ENCODE measurements around the gene TK2. TPM values are rescaled to one million over a fixed set of nuclear protein-coding genes. Genes with fewer than 3 reads are reported as not detected.
"Not testable (repeated sequence)": the region's sequence is repeated elsewhere in the genome, so short reads cannot be mapped to it uniquely, and the experiment has no call there.

TK2 gene
- total RNA-seq, 6 experiments from 2014 or later: 29.1 to 43.8 (median 32.6) TPM

DNA sequence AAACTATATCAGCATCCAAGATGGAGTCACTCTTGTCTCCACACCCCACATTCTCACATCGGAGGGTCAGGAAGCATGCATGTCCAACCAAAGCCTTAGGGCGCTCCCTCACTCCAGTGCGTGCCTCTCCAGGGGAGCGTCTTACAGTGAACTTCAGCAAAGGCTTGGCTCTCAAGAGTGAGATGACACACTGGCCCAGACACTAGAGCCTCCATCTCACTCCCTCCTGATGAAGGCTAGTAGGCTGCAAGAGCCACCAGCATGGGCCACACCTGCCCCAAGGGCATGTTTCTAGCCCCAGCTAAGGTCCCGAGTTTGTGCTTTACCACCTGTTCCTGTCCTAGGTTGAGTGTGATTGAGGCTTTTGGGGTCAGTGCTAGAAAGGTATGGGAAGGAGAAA is 82.3 kb downstream of the TK2 start:
- DNase-seq: no peak
- Mint-ChIP-seq H3K4me1 (ENCODE audit: low read depth) (no peaks in the 10 kb centered on the region), H3K27me3 (ENCODE audit: insufficient read depth) (peaks cover 40% of the 10 kb centered on the region), H3K27ac (no peak overlapping the region), H3K36me3 (ENCODE audit: low read depth) (no peaks in the 10 kb centered on the region), H3K4me3 (no peak overlapping the region), H3K9me3 (peaks cover 5% of the 10 kb centered on the region)
- TF ChIP-seq CTCF (IDR thresholded peaks at IDR 0.05): no peak

DNA sequence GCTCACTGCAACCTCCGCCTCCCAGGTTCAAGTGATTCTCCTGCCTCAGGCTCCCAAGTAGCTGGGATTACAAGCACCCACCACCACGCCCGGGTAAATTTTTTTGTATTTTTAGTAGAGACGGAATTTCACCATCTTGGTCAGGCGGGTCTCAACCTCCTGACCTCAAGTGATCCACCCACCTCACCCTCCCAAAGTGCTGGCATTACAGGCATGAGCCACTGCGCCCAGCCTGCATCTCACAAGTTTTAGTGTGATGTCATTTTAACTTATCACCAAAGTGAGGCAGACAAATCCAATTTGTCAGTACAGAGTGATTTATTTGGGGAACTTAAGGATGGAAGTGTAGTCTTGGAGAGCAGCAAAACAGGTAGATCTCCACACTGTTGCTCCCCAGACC is 83.3 kb downstream of the TK2 start:
- H3K27me3 Mint-ChIP-seq (ENCODE audit: insufficient read depth): peaks cover 33% of the 10 kb centered on the region
- not testable (repeated sequence) for H3K36me3 Mint-ChIP-seq (ENCODE audit: low read depth); H3K27ac Mint-ChIP-seq; H3K4me3 Mint-ChIP-seq; H3K9me3 Mint-ChIP-seq; DNase-seq; H3K4me1 Mint-ChIP-seq (ENCODE audit: low read depth)

DNA sequence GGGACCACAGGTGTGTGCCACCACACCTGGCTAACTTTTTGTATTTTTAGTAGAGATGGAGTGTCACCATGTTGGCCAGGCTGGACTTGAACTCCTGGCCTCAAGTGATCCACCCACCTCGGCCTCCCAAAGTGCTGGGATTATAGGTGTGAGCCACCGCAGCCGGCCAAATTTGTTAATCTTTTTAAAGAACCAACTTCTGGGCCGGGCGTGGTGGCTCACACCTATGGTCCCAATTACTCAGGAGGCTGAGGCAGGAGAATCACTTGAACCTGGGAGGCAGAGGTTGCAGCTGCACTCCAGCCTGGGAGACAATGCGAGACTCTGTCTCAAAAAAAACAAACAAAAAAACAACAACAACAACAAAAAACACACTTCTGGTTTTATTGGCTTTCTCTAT is 84.0 kb downstream of the TK2 start:
- H3K9me3 Mint-ChIP-seq; DNase-seq; H3K4me3 Mint-ChIP-seq; H3K4me1 Mint-ChIP-seq (ENCODE audit: low read depth); H3K27ac Mint-ChIP-seq; H3K36me3 Mint-ChIP-seq (ENCODE audit: low read depth): not testable (repeated sequence)
- H3K27me3 Mint-ChIP-seq (ENCODE audit: insufficient read depth): peaks cover 33% of the 10 kb centered on the region

DNA sequence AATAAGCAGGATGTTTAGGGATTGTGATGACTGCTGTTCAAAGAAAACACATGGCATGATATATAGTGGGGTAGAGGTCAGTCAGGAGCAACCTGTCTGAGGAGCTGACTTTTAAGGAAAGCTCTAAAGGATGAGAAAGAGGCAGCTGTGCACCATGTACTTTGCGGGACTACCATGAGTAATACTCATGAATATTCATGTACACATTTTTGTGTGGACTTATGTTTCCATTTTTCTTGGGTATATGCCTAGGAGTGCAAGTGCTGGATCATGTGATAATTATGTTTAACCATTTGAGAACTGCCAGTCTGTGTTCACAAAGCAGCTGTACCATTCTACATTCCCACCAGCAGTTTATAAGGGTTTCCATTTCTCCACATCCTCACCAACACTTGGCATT is 87.0 kb downstream of the TK2 start:
- H3K4me3 Mint-ChIP-seq: no peak overlapping the region
- H3K4me1 Mint-ChIP-seq (ENCODE audit: low read depth): no peaks in the 10 kb centered on the region
- H3K27ac Mint-ChIP-seq: no peak overlapping the region
- no peaks in the 10 kb centered on the region for H3K36me3 Mint-ChIP-seq (ENCODE audit: low read depth)
- peaks cover 39% of the 10 kb centered on the region for H3K27me3 Mint-ChIP-seq (ENCODE audit: insufficient read depth)
- DNase-seq: no peak
- TF ChIP-seq CTCF (IDR thresholded peaks at IDR 0.05): no peak
- H3K9me3 Mint-ChIP-seq: peaks cover 5% of the 10 kb centered on the region

DNA sequence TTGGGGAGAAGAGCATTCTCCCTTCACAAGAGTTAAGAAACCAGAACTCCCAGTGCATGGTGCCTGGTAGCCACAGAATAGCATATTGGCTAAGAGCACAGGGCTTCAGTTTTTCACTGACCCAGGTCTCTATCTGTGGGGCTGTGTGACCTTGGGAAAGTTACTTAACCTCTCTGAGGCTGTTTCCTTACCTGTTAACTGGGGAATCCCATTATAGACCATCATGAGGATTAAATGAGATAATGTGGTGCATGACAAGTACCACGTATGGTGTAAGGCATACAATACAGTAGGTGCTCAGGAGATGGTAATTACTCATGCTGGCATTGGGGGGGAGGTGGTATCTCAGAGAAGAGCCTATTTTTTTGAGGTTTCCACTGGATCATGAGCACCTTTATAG is 89.2 kb downstream of the TK2 start:
- H3K4me3 Mint-ChIP-seq: no peak overlapping the region
- no peak for DNase-seq
- H3K9me3 Mint-ChIP-seq: no peaks in the 10 kb centered on the region
- TF ChIP-seq CTCF (IDR thresholded peaks at IDR 0.05): no peak
- no peaks in the 10 kb centered on the region for H3K36me3 Mint-ChIP-seq (ENCODE audit: low read depth)
- H3K4me1 Mint-ChIP-seq (ENCODE audit: low read depth): no peaks in the 10 kb centered on the region
- H3K27me3 Mint-ChIP-seq (ENCODE audit: insufficient read depth): peaks cover 39% of the 10 kb centered on the region
- H3K27ac Mint-ChIP-seq: no peak overlapping the region

DNA sequence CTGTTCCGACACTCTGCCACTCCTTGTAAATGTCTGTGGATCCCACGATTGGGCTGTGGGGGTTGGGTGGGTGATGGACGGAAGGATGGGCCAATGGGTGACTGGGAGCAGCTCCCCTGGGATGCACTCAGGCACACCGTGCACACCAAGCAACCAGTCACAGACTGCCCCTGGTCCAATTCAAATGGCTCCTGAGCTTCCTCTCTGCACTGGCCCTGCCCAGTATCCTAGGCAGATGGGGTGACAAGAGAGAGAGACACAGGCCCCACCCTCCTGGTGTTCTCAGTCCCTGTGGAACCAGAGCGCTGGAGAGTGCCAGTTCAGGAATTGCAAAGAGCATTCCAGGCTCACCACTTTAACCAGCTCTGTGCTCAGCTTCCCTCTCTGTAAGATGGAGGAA is 90.0 kb downstream of the TK2 start:
- H3K36me3 Mint-ChIP-seq (ENCODE audit: low read depth): no peaks in the 10 kb centered on the region
- no peaks in the 10 kb centered on the region for H3K4me1 Mint-ChIP-seq (ENCODE audit: low read depth)
- TF ChIP-seq CTCF (IDR thresholded peaks at IDR 0.05): no peak
- H3K9me3 Mint-ChIP-seq: no peaks in the 10 kb centered on the region
- peak; percentile 9 for DNase-seq
- H3K27me3 Mint-ChIP-seq (ENCODE audit: insufficient read depth): peaks cover 36% of the 10 kb centered on the region
- no peak overlapping the region for H3K27ac Mint-ChIP-seq
- H3K4me3 Mint-ChIP-seq: no peak overlapping the region

GRCh38 chr16:66458853-66459252 is 91.1 kb downstream of the TK2 start:
- Mint-ChIP-seq H3K4me3 (no peak overlapping the region), H3K27ac (no peak overlapping the region), H3K36me3 (ENCODE audit: low read depth) (no peaks in the 10 kb centered on the region), H3K27me3 (ENCODE audit: insufficient read depth) (peaks cover 36% of the 10 kb centered on the region), H3K4me1 (ENCODE audit: low read depth) (no peaks in the 10 kb centered on the region), H3K9me3 (no peaks in the 10 kb centered on the region)
- TF ChIP-seq CTCF (IDR thresholded peaks at IDR 0.05): no peak
- DNase-seq: no peak
